Calu3 (cell line): ENCODE data around the gene RBPMS2. TPM values are rescaled to one million over a fixed set of nuclear protein-coding genes. Genes with fewer than 3 reads are reported as not detected.

ENCODE experiments used
- BruUV-seq: library from RNA; stranded (reverse); fragments of 400-500 nt; replicated peaks from 2 replicates; lab custom pipeline; 2021; lab: Mats Ljungman, UMichigan
- CTCF ChIA-PET: fragments of 300-600 bp; sonication (Branson Sonifier 250); formaldehyde crosslinking; loops from one replicate; lab custom pipeline; 2022; ENCODE audit warnings: antibody characterized with exemption; lab: Charles Lee
- DNase-seq: peaks from one replicate; pipeline ENCODE4 v3.0.0; 2022
- H3K27ac Mint-ChIP-seq: one replicate; pipeline ENCODE4 v1.8.0; 2022; ENCODE audit warnings: mixed read lengths; ENCODE audit not compliant: unreplicated experiment
- H3K27me3 Mint-ChIP-seq: one replicate; pipeline ENCODE4 v1.8.0; 2022; ENCODE audit warnings: mixed read lengths; ENCODE audit not compliant: unreplicated experiment
- H3K36me3 Mint-ChIP-seq: one replicate; pipeline ENCODE4 v1.8.0; 2022; ENCODE audit warnings: mild to moderate bottlenecking, moderate library complexity, mixed read lengths; ENCODE audit not compliant: insufficient read depth, unreplicated experiment
- H3K4me1 Mint-ChIP-seq: one replicate; pipeline ENCODE4 v1.8.0; 2022; ENCODE audit warnings: mild to moderate bottlenecking, low read depth, mixed read lengths; ENCODE audit not compliant: unreplicated experiment
- H3K4me3 Mint-ChIP-seq: one replicate; pipeline ENCODE4 v1.8.0; 2022; ENCODE audit warnings: mild to moderate bottlenecking, low read depth, moderate library complexity, mixed read lengths; ENCODE audit not compliant: unreplicated experiment
- H3K9me3 Mint-ChIP-seq: one replicate; pipeline ENCODE4 v1.8.0; 2022; ENCODE audit warnings: low read depth, mixed read lengths; ENCODE audit not compliant: unreplicated experiment
- CTCF ChIP-seq: fragments of 200-600 bp; IDR thresholded peaks from one replicate; pipeline ENCODE4 v1.8.0; 2022; ENCODE audit warnings: antibody characterized with exemption; ENCODE audit not compliant: unreplicated experiment
- intact Hi-C: fragments of 100-400 bp; cut with micrococcal nuclease; formaldehyde crosslinking; loops from one replicate; pipeline ENCODE4 v1.10.0; 2022; ENCODE audit not compliant: unreplicated experiment
- total RNA-seq: library from RNA; stranded (reverse); gene quantifications from 2 replicates; pipeline ENCODE4 v1.2.3, GENCODE V29; 2022

Gene RBPMS2
- total RNA-seq, 1 experiment from 2014 or later: 1.4 TPM

GRCh38 chr15:64791401-64791800 lies 16.0 kb upstream of the RBPMS2 start:
- Mint-ChIP-seq H3K36me3 (no peaks in the 10 kb centered on the region), H3K27me3 (no peaks in the 10 kb centered on the region), H3K4me1 (no peaks in the 10 kb centered on the region), H3K4me3 (no peak overlapping the region), H3K9me3 (no peaks in the 10 kb centered on the region), H3K27ac (no peak overlapping the region)
- no peak for TF ChIP-seq CTCF
- no TSS peak for BruUV-seq
- no peak for DNase-seq
- CTCF ChIA-PET: no interaction called here
- intact Hi-C loops: no loop called here

- TF ChIP-seq CTCF: no peak
- H3K4me1 Mint-ChIP-seq: no peaks in the 10 kb centered on the region
- BruUV-seq: no TSS peak
- H3K4me3 Mint-ChIP-seq: no peak overlapping the region
- intact Hi-C loops: no loop called here
- H3K27me3 Mint-ChIP-seq: peaks cover 40% of the 10 kb centered on the region
- no peaks in the 10 kb centered on the region for H3K9me3 Mint-ChIP-seq
- H3K27ac Mint-ChIP-seq: no peak overlapping the region
- DNase-seq: no peak
- CTCF ChIA-PET: no interaction called here
- H3K36me3 Mint-ChIP-seq: no peaks in the 10 kb centered on the region
Observed at GRCh38 chr15:64783796-64784195, 8.4 kb upstream of the RBPMS2 start.

- DNase-seq: no peak
- H3K36me3 Mint-ChIP-seq: no peaks in the 10 kb centered on the region
- intact Hi-C loops: no loop called here
- CTCF ChIA-PET: interaction anchor here (0.6 to 0.8 kb wide), 3 partner anchors 16 to 1020 kb away, joined by 3 to 4 read pairs (median 4); no protein-coding TSS in a partner anchor
- H3K9me3 Mint-ChIP-seq: no peaks in the 10 kb centered on the region
- H3K4me1 Mint-ChIP-seq: no peaks in the 10 kb centered on the region
- TF ChIP-seq CTCF: no peak
- BruUV-seq: no TSS peak
- no peak overlapping the region for H3K4me3 Mint-ChIP-seq
- no peak overlapping the region for H3K27ac Mint-ChIP-seq
- peaks cover 50% of the 10 kb centered on the region for H3K27me3 Mint-ChIP-seq
Observed at GRCh38 chr15:64782751-64783150, 7.4 kb upstream of the RBPMS2 start.

GRCh38 chr15:64781299-64781698 lies 5.9 kb upstream of the RBPMS2 start:
- H3K4me3 Mint-ChIP-seq: no peak overlapping the region
- no peaks in the 10 kb centered on the region for H3K4me1 Mint-ChIP-seq
- no TSS peak for BruUV-seq
- TF ChIP-seq CTCF: no peak
- no peak overlapping the region for H3K27ac Mint-ChIP-seq
- CTCF ChIA-PET: interaction anchor here (0.5 kb wide), 1 partner anchor 13 kb away, joined by 3 read pairs; no protein-coding TSS in a partner anchor
- no peaks in the 10 kb centered on the region for H3K36me3 Mint-ChIP-seq
- no peaks in the 10 kb centered on the region for H3K9me3 Mint-ChIP-seq
- intact Hi-C loops: no loop called here
- peaks cover 65% of the 10 kb centered on the region for H3K27me3 Mint-ChIP-seq
- DNase-seq: no peak
